Ovary (tissue), 3 donors: ENCODE data around the gene E2F7.

Experiments used
- CTCF ChIP-seq, 3 donors: fragments of 450-650 bp in 2 of 3; fragments of 200-600 bp in 1 of 3; IDR thresholded peaks; one replicate each; pipeline versions ENCODE4 v1.5.1 to v1.8.0; 2016 to 2022; ENCODE audit warnings: antibody characterized with exemption in 3 of 3, mild to moderate bottlenecking in 1 of 3
- POLR2A ChIP-seq: fragments of 450-650 bp; IDR thresholded peaks from one replicate; pipeline ENCODE4 v1.6.1; 2017; ENCODE audit warnings: antibody characterized with exemption, mild to moderate bottlenecking, moderate library complexity
- donor health status: DM: no; HTN: no; CAD: no.

- TF ChIP-seq CTCF (IDR thresholded peaks at IDR 0.05) (no peak), POLR2A (no peak)
These were observed 45.4 kb downstream of the E2F7 start for GRCh38 chr12:77019920-77020319.
